GM19324 (cell line): ENCODE measurements around the gene HOMER2.
"Not testable (repeated sequence)": the region's sequence is repeated elsewhere in the genome, so short reads cannot be mapped to it uniquely, and the experiment has no call there.

Source experiments
- ATAC-seq: cut with Tn5 transposase; IDR thresholded peaks from one replicate; pipeline ENCODE4 v1.9.1; 2021; ENCODE audit warnings: mild to moderate bottlenecking, moderate library complexity; ENCODE audit not compliant: unreplicated experiment, low FRiP score

Gene HOMER2

DNA sequence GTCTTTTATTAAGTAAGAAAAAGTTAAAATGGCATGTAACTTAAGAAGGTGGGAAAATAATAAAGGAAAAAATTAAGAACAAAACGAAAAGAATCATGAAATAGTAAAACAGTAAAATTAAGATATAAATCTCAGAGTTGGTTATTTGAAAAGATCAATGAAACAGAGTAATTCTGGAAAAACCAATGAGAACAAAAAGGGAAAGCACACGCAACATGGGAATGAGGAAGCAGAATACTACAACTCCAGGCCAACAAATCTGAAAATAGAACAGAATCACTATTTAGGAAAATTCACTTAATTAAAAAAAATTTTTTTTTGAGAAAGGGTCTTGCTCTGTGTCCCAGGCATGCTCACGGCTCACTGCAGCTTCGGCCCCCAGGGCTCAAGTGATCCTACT is 112.4 kb downstream of the HOMER2 start:
- no peak for ATAC-seq

DNA sequence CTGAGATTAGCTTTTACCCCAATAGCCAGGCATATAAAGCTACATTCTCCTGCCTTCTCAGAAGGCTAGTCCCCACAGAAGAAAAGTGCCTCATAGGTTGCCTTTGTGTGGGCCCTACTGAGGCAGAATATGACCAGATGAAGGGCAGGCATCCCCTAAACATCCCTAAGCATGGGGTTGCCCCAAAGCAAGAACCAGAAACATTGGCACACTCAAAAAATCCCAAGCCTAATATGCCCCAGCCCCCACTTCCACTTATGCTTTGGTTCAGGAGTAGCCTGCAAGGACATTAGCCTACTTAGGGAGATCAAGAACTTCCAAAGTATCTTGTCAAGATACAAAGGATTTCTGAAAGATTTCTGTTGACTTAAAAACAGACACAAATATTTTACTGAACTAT is 113.4 kb downstream of the HOMER2 start:
- ATAC-seq = no peak

DNA sequence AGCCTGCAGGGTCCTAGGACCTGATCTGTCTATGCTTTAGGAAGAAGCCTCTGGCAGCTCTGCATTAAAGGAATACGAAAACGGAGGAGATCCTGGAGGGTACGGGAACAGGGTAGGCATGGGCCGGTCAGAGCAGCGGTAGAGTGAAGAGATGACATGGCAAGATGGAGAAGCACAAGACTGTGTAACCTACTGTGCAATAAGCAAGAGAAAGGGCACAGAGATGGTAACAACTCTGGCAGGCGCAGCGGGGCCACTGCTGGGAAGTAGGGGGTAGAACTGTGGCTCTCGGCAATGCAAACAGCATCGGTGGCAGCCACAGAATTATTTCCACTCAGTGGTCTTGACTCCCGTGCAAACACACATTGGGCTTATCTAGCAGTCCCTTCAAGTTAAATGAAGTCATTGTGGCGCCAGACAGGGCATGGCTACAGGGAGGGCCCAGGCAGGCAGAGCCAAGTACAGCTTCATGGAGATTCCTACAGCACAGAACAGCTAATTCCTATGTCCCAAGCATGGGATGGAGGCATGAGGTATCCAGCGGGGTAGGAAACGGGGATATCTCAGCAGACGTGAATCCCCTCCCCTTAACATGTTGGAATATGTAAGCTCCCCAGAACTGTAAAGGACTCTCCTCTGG is 114.3 kb downstream of the HOMER2 start:
- ATAC-seq = no peak

DNA sequence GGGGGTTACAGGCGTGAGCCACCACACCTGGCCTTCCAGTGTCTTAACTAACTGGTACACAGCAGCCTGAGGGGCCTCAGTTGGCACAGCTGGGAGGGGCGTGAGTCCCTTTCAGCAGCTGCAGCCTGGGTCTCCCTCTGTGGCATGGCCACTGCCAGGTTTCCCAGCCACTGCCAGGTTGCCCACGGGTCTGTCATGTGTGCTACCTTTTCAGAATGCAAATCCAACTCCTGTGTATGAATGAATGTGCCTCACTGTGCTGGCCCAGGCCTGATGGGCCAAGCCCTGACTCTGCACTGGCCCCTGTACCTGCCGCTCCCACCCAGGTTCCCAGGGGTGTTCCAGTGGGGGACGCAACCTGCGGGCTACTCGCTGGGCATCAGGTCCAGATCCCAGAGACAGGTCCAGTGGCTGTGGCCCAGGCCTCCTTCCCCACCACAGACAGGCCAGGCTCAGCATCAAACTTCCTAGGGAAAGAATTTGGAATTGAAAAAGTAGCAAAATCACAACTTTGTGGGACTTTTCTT is 117.1 kb downstream of the HOMER2 start:
- ATAC-seq = no peak

DNA sequence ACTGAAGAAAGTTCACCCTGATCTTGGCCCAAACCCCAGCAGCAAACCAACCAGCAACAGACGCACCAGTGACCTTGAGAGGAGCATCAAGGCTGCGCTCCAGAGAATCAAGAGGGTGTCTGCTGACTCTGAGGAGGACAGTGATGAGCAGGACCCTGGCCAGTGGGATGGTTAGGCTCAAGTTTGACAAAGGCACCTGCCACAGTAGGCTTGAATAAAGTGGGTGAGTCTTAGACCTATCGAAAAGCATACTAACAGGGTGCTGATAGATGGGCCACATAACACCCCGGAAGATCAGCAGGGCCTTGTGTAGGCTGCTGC is 119.2 kb downstream of the HOMER2 start:
- ATAC-seq = no peak

DNA sequence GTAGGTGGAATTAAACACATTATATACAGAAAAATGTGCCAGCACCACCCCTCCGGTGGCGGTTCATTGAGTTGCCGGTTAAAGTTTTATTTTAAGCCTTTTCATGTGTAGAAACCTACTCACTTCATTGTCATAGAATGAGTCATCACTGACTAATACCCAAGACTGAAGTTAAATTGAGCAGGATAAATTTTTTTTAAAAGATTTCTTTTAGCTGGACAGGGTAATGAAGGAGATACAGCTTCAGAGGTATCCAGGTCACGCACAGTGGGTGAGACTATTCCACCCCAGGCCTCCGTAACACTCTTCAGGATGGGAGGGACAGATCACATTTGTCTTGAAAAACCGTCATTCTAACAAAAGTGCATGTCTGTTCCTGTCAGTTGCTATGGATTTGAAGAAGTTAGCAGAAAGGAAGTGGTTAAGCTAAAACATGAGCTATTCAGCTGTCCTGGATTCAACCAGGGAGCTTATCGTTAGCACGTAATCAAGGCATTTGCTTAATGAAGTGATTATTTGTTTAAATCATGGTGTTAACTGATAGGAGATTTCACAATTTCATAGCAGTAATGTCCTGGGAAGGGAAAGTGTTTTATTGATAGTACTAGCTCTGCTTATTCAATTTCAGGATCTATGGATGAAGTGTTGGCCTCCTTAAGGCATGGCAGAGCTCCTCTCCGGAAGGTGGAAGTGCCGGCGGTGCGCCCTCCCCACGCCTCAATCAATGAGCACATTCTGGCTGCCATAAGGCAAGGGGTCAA is 119.7 kb downstream of the HOMER2 start:
- peak; percentile 57 for ATAC-seq

DNA sequence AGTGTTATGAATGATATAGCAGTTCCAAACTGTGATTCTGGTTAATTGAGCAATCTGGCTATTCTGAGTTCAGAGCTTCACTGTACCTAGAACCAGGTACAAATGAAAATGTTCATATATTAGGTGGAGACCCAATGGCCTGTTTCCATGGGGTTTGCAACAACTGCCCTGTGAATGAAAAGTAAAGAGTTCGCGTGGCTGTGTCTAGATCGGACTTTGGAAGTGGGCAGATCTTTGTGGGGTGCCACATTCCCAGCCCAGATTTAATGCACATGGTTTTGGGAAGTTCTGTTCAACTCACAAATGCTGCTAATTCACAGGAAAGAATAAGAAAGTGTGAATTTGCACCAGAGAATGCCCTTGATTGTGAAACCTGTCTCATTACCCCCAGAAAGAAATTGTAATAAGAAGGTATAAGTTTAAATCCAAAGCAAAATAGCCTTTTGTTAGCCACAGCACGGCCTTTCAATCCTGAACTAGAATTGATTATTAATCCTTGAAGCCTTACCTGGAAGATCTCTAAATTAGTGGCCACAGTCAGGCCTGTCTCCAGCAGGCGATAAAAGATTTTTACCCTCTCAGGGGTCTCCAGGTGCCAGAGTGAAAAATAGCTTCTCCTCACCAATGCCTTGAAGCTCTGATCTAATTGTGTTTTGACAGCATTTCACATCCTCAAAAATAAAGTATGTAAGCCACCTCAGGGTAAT is 120.5 kb downstream of the HOMER2 start:
- no peak for ATAC-seq

DNA sequence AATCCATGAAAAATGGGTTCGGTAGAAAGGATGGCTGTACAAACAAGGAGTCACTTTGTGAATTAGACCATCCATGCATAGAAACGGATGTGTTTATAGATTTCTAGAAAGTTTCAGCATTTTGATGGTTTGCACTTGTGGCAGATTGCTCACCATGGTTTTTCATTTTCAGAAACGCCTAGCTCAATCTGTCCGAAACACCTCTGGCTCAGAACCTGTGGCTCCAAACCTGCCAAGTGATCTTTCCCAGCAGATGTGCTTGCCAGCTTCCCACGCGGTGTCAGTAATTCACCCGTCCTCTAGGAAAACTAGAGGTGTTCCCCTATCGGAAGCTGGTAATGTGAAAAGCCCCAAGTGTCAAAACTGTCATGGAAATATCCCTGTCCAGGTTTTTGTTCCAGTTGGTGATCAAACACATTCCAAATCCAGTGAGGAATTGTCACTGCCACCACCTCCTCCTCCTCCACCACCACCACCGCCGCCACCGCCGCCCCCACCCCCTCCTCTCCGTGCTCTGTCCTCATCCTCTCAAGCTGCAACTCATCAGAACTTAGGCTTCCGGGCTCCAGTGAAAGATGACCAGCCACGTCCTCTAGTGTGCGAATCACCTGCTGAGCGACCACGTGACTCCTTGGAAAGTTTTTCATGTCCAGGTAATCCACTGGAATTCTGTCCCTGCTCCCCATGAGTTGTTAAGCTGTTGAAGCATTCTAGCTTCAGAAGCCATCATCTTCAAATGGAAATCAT is 121.9 kb downstream of the HOMER2 start:
- ATAC-seq = no peak

DNA sequence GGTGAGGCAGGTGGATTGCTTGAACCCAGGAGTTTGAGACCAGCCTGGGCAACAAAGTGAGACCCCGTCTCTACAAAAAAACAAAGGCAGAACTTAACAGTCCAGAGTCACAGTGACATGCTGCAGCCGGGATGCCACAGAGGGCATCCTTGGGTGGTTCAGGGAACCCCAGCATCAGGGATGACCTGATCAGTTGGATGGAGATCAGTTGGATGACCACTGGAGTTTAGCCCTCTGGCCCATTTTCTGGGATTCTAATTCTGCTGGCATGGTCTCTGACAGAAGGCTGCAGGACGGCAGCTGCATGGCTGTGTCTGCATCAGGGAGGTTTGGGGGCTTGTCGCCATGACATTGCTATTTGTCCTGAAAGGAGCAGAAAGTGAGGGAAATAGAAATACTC is 123.3 kb downstream of the HOMER2 start:
- ATAC-seq = no peak

DNA sequence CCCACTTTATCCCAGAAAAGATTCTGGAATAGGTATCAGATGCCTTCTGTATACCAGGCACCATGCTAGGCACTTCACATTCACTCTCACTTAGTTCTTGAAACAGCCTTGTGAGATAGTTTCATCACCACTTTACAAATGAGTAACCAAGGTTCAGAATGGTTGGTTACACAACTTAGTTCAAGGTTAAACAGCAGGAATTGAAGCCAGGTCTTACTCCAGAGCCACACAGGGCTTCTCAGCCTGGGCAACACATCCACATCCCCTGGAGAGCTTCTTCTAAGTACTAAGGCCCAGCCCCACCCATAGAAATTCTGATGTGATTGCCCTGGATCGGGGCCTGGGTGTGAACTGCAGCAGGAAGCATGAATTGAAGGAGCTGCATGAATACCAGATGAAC is 124.4 kb downstream of the HOMER2 start:
- no peak for ATAC-seq

DNA sequence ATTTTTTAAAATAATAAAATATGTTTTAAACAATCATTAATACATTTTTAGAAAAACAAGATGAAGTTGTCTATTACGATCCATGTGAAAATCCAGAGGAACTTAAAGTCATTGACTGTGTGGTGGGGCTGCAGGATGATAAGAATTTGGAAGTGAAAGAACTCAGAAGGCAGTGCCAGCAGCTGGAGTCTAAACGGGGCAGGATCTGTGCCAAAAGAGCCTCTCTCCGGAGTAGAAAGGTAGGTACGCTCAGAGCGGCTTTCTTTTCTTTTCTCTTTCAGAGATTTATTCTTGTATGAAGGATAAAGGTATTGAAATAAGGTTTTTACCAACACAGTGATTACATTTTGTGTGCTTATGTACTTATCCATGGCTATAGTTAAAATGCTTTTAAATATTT is 129.5 kb downstream of the HOMER2 start:
- ATAC-seq = no peak

DNA sequence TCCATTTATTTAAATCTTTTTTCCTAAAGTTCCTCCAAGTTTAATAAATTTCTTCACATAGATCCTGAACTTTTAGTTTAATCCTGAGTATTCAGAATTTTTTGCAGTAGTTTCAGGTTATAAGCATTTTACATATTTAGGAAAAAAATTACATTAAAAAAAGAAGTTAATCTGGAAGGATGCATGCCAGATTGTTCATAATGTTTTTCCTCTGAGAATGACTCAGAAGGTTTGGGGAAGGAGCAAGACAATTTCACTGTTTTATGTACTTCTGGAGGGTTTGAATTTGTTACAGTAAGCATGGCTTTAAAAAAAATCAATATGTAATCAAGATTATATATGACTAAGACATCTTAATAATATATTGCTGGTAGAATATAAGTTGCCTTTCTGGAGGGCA is 130.7 kb downstream of the HOMER2 start:
- not testable (repeated sequence) for ATAC-seq

DNA sequence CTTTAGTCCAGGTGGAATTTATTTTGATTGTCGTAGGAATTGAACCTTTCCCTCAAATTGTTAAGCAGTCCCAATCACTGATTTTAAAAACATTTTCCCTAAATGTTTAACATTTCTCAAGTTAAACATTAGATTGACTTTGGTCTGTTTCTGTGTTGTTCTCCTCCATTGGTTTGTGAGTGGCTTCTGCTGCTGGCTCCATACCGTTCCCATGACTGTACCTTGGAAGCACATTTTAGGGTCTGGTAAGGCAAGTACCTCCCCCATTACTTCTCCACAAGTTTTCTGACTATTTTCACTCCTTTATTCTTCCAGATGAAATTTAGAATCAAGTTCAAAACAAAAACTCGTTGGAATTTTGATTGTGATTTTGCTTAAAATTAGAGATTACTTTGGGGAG is 131.1 kb downstream of the HOMER2 start:
- ATAC-seq = not testable (repeated sequence)

DNA sequence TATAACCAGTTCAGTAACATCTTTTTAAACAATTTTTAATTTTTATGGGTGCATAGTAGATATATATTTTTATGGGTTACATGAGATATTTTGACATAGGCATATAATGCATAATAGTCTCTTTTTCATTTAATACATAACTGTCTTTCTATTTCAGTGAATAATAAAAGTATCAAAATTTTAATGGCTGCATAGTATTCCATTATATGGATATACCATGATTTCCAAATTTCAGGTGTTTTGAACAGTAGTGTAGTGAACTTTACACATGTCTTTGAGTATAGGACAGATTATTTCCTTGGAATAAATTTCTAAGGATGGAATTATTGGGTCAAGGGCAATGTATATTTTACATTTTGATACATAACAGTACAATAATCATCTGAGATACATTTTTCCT is 132.4 kb downstream of the HOMER2 start:
- ATAC-seq = no peak

DNA sequence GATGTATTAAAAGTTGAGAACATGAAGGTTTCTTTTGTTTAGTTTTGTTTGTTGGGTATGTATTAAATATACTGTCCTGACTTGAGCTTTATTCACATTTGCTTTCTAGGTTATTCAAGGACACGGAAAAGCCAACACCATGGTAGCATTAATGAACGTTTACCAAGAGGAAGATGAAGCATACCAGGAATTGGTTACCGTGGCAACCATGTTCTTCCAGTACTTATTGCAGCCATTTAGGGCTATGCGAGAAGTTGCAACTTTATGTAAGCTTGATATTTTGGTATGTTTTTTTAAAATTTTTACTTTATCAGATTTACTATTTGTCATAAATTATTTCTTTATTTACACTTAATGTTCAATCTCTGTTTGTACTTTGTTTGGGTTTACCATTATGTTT is 139.5 kb downstream of the HOMER2 start:
- ATAC-seq = no peak

DNA sequence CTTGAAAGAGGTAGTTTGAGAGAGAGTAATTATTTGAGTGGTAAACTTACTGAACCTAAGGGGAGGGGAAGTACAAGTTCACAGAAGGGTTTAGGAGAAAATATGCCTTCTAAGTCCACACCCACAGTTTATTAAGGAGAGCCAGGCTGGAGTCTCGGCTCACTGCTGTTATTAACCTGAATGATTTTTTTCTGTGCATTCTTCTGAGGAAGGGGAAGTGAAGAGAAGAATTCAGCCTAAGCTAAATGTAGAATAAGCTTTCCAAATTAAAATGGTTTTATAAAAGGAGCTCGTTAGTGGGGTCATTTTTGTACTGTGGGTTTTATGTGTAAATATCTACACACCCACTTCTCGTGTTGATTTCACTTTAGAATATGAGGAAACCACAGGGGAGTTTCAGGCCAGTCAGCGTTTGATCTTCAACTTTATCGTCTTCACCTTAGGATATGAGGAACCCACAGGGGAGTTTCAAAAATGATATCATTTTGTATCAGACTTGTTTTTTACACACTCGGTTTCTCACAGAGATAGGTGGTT is 141.6 kb downstream of the HOMER2 start:
- ATAC-seq = no peak

DNA sequence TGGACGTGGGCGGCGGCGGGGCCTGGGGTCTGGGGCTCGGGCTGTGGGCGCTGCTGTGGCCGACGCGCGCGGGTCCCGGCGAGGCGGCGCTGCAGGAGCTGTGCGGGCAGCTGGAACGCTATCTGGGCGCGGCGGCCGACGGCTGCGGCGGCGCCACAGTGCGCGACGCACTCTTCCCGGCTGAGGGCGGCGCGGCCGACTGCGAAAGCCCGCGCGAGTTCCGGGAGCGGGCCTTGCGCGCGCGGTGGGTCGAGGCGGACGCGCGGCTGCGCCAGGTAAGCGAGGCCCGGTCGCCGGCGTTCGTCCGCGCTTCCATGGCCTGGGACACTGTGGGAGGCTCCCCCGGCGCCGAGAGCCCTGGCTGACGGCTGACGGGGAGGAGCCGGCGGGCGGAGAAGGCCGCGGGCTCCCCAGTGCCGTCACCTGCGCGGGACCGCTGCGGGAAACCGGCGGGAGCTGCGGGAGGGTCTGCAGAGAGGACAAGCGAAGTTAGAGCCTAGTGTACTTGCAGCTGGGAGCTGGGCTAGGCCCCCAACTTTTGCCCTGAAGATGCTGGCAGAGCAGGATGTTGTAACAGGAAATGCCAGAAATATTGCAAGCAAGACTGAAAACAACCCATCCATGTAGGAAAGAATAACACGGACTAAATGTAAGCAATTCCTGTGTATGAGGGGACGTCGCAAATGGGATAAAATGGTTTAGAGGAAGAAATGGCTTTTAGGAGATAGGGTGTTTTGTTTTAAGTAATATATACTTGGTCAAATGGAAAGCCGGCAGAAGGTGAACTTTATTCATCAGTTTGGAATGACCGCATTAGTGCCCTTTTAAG is 142.2 kb downstream of the HOMER2 start:
- peak; percentile 32 for ATAC-seq

DNA sequence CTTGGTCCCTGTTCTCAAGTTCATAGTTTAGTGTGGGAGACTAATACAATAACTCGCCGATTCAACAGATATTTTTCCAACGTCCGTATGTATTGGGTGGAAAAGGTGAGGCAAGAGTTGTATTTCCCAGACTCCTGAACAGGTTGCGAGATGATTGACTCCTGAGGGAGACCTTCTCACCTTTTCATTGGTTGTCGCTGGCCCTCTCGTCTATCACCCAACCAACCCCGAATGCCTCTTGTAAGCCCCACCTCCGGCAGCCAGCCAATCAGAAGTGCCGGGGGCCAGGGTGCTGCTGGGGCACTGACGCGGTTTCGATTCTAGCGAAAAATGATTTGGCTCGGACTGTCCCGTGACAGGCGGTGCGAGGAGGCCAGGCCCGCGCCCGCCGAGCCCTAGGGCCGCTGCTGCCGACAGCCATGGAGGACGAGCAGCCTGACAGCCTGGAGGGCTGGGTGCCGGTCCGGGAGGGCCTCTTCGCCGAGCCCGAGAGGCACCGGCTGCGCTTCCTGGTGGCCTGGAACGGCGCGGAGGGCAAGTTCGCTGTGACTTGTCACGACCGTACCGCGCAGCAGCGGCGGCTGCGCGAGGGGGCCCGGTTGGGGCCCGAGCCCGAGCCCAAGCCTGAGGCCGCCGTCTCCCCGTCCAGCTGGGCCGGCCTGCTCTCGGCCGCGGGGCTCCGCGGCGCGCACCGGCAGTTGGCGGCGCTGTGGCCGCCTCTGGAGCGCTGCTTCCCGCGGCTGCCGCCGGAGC is 143.0 kb downstream of the HOMER2 start, which contains the start of gene WHAMM:
WHAMM (plus strand) TSS at position 321 of the 753 bp plus-strand sequence; CDS start at position 420, 99 bp downstream.
- peak; percentile 90 for ATAC-seq

DNA sequence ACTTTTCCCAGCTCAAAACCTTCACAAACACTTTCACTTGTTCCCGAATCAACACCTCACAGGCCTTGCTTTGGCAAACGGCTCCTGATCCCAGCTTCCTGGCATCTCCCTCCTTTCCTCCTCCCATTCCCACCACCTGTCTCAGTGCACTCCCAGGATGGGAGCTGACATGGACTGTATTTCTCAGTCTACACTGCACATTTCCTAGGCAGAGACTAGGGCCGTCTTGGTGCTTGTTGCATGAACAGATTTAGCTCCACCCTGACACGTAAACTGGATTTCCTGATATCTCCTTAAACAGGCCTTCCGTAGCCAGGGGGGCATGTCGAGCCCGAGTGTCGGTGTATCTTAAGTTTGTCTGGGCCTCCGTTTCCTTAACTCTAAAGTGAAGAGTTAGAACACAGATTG is 143.9 kb downstream of the HOMER2 start:
- ATAC-seq = no peak
